HEK293 (cell line): ENCODE data around the gene FIGLA.

ENCODE experiments used
- CTCF ChIP-seq: fragments of 450-650 bp; formaldehyde crosslinking; IDR thresholded peaks from 2 replicates; pipeline ENCODE4 v1.5.1; 2016; ENCODE audit warnings: missing biosample characterization, missing genetic modification characterization
- GLI4 ChIP-seq: fragments of 450-650 bp; formaldehyde crosslinking; IDR thresholded peaks from 2 replicates; pipeline ENCODE4 v1.5.1; 2016; ENCODE audit warnings: missing biosample characterization, missing genetic modification characterization
- MZF1 ChIP-seq: fragments of 450-650 bp; formaldehyde crosslinking; IDR thresholded peaks from 2 replicates; pipeline ENCODE4 v1.5.1; 2017; ENCODE audit warnings: missing biosample characterization, missing genetic modification characterization, borderline replicate concordance
- SP3 ChIP-seq: fragments of 450-650 bp; formaldehyde crosslinking; IDR thresholded peaks from 2 replicates; pipeline ENCODE4 v1.5.1; 2016; ENCODE audit warnings: missing biosample characterization, missing genetic modification characterization
- TRIM28 ChIP-seq: IDR thresholded peaks from 2 replicates; pipeline ENCODE4 v1.6.1; 2011; ENCODE audit warnings: low read length, control low read depth, borderline replicate concordance
- YY1 ChIP-seq: fragments of 450-650 bp; formaldehyde crosslinking; IDR thresholded peaks from 2 replicates; pipeline ENCODE4 v1.5.1; 2018; ENCODE audit warnings: missing biosample characterization, missing genetic modification characterization
- ZBTB7A ChIP-seq: fragments of 450-650 bp; formaldehyde crosslinking; IDR thresholded peaks from 2 replicates; pipeline ENCODE4 v1.5.1; 2016; ENCODE audit warnings: low read depth, missing biosample characterization, missing genetic modification characterization
- ZNF10 ChIP-seq: fragments of 450-650 bp; formaldehyde crosslinking; IDR thresholded peaks from 2 replicates; pipeline ENCODE4 v1.5.1; 2017; ENCODE audit warnings: missing biosample characterization, missing genetic modification characterization
- ZNF221 ChIP-seq: fragments of 450-650 bp; formaldehyde crosslinking; IDR thresholded peaks from 2 replicates; pipeline ENCODE4 v1.5.1; 2017; ENCODE audit warnings: missing biosample characterization, missing genetic modification characterization, borderline replicate concordance
- ZNF292 ChIP-seq: fragments of 450-650 bp; formaldehyde crosslinking; IDR thresholded peaks from 2 replicates; pipeline ENCODE4 v1.5.1; 2016; ENCODE audit warnings: low read depth, missing biosample characterization, missing genetic modification characterization, borderline replicate concordance
- ZNF426 ChIP-seq: fragments of 450-650 bp; formaldehyde crosslinking; IDR thresholded peaks from 2 replicates; pipeline ENCODE4 v1.5.1; 2017; ENCODE audit warnings: missing biosample characterization, missing genetic modification characterization, mild to moderate bottlenecking, inconsistent platforms, moderate library complexity
- ZNF488 ChIP-seq: fragments of 450-650 bp; formaldehyde crosslinking; IDR thresholded peaks from 2 replicates; pipeline ENCODE4 v1.5.1; 2016; ENCODE audit warnings: missing biosample characterization, missing genetic modification characterization
- ZNF501 ChIP-seq: fragments of 450-650 bp; formaldehyde crosslinking; IDR thresholded peaks from 2 replicates; pipeline ENCODE4 v1.5.1; 2016; ENCODE audit warnings: missing biosample characterization, missing genetic modification characterization
- ZNF530 ChIP-seq: fragments of 450-650 bp; formaldehyde crosslinking; IDR thresholded peaks from 2 replicates; pipeline ENCODE4 v1.5.1; 2016; ENCODE audit warnings: low read depth, missing biosample characterization, missing genetic modification characterization
- ZNF639 ChIP-seq: fragments of 450-650 bp; formaldehyde crosslinking; IDR thresholded peaks from 2 replicates; pipeline ENCODE4 v1.5.1; 2016; ENCODE audit warnings: missing biosample characterization, missing genetic modification characterization
- ZNF660 ChIP-seq: fragments of 450-650 bp; IDR thresholded peaks from 2 replicates; pipeline ENCODE4 v1.5.1; 2018; ENCODE audit warnings: missing biosample characterization, mild to moderate bottlenecking, missing genetic modification characterization
- ZNF830 ChIP-seq: fragments of 450-650 bp; IDR thresholded peaks from 2 replicates; pipeline ENCODE4 v1.5.0; 2018; ENCODE audit warnings: missing biosample characterization, missing genetic modification characterization, low read depth, mild to moderate bottlenecking, moderate library complexity
- TF ChIP-seq, protein P1 (sequence below): fragments of 450-650 bp; formaldehyde crosslinking; IDR thresholded peaks from 2 replicates; pipeline ENCODE4 v1.5.0; 2017; ENCODE audit warnings: missing biosample characterization, missing genetic modification characterization, borderline replicate concordance
- TF ChIP-seq, protein P2 (sequence below): fragments of 450-650 bp; formaldehyde crosslinking; optimal IDR thresholded peaks from 2 replicates; pipeline ENCODE3; 2016; ENCODE audit warnings: missing biosample characterization, mild to moderate bottlenecking, missing genetic modification characterization

Gene FIGLA

DNA sequence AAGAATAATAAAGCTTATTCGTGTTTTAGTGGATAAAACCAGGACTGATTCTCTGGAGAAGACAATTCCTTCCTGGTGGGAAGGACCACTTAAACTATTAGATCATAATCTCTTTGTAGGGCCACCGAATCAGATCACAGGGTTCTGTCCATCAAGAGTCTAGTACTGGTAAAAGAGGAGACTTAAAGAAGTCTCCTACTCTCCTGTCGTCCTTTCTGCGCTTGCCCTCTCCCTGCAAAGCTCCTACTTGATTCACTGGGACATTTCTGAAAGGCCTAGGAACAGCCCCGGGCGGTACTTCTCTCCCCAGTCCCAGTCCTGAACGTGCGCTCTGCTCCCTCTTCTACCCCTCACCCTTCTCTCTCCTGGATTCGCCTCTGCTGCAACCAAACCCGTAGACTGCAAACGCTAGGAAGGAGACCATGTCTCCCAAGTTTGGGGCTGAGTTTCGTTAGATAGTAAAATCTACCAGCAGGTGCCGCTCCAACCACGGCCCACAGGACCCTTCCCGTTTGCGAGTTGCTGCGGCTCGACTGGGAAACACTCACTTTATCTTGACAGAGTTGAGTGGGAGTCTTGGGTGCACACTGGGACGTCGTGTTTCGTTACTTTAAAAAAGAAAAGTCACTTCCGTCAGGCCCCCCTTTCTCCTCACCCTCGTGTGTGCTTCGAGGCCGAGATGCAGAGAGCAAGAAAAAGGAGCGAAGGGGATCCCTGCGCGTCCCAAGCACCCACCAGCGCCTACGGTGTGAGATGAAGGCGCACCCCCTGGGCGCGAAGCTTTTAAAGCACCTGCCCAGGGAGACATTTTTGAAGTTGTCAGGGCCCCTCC is 923 bp downstream of the FIGLA start (continued):
- TF ChIP-seq ZNF830 (no peak), ZNF221 (no peak), ZNF530 (tag by site-specific recombination) (no peak), ZNF426 (no peak), ZNF292 (tag by site-specific recombination) (no peak), ZBTB7A (tag by site-specific recombination) (no peak), ZNF501 (tag by site-specific recombination) (no peak), GLI4 (tag by site-specific recombination) (no peak), CTCF (peak; percentile 84), TRIM28 (no peak), ZNF639 (tag by site-specific recombination) (no peak), ZNF660 (tag by site-specific recombination) (0 out of 2 replicates have a peak, but pooled peaks have one; percentile 13), YY1 (no peak), SP3 (tag by site-specific recombination) (no peak), ZNF10 (tag by site-specific recombination) (no peak), ZNF488 (tag by site-specific recombination) (no peak), MZF1 (tag by site-specific recombination) (no peak)
- TF ChIP-seq, protein P1, sequence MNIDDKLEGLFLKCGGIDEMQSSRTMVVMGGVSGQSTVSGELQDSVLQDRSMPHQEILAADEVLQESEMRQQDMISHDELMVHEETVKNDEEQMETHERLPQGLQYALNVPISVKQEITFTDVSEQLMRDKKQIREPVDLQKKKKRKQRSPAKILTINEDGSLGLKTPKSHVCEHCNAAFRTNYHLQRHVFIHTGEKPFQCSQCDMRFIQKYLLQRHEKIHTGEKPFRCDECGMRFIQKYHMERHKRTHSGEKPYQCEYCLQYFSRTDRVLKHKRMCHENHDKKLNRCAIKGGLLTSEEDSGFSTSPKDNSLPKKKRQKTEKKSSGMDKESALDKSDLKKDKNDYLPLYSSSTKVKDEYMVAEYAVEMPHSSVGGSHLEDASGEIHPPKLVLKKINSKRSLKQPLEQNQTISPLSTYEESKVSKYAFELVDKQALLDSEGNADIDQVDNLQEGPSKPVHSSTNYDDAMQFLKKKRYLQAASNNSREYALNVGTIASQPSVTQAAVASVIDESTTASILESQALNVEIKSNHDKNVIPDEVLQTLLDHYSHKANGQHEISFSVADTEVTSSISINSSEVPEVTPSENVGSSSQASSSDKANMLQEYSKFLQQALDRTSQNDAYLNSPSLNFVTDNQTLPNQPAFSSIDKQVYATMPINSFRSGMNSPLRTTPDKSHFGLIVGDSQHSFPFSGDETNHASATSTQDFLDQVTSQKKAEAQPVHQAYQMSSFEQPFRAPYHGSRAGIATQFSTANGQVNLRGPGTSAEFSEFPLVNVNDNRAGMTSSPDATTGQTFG (tag by site-specific recombination) = no peak
- TF ChIP-seq, protein P2, sequence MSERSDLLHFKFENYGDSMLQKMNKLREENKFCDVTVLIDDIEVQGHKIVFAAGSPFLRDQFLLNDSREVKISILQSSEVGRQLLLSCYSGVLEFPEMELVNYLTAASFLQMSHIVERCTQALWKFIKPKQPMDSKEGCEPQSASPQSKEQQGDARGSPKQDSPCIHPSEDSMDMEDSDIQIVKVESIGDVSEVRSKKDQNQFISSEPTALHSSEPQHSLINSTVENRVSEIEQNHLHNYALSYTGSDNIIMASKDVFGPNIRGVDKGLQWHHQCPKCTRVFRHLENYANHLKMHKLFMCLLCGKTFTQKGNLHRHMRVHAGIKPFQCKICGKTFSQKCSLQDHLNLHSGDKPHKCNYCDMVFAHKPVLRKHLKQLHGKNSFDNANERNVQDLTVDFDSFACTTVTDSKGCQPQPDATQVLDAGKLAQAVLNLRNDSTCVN (tag by site-specific recombination) = no peak
